ENCODE measurements around the gene SRXN1. TPM values are rescaled to one million over a fixed set of nuclear protein-coding genes. Genes with fewer than 3 reads are reported as not detected.
"Not testable (repeated sequence)": the region's sequence is repeated elsewhere in the genome, so short reads cannot be mapped to it uniquely, and the experiment has no call there.

The SRXN1 gene
- total RNA-seq, 2 experiments from 2014 or later, result 13.3 to 14.1 TPM

- H3K4me1 Mint-ChIP-seq (ENCODE audit: low read depth), result peaks cover 26% of the 10 kb centered on the region
- H3K27ac Mint-ChIP-seq, result no peak overlapping the region
- peaks cover 2% of the 10 kb centered on the region for H3K9me3 Mint-ChIP-seq
- ChIA-PET CTCF (interaction anchor here (1.6 kb wide), 1 partner anchor 88 kb away, joined by 5 read pairs; no protein-coding TSS in a partner anchor), POLR2A (no interaction called here)
- no peak for DNase-seq
- peaks cover 24% of the 10 kb centered on the region for H3K36me3 Mint-ChIP-seq
- intact Hi-C loops (cut with micrococcal nuclease), result loop anchor here (5.0 kb wide), 1 partner anchor 109 kb away; the partner anchor contains the start of gene CSNK2A1
- H3K27me3 Mint-ChIP-seq, result no peaks in the 10 kb centered on the region
- no peak overlapping the region for H3K4me3 Mint-ChIP-seq
These were observed 2.0 kb downstream of the SRXN1 start for GRCh38 chr20:650954-651353.

- CTCF ChIA-PET, result interaction anchor here (1.6 kb wide), 1 partner anchor 89 kb away, joined by 5 read pairs; no protein-coding TSS in a partner anchor
- H3K27me3 Mint-ChIP-seq, result no peaks in the 10 kb centered on the region
- H3K27ac Mint-ChIP-seq, result no peak overlapping the region
- intact Hi-C loops (cut with micrococcal nuclease), result loop anchor here (5.0 kb wide), 1 partner anchor 108 kb away; the partner anchor contains the start of gene CSNK2A1
- H3K9me3 Mint-ChIP-seq, result peaks cover 2% of the 10 kb centered on the region
- no peak overlapping the region for H3K4me3 Mint-ChIP-seq
- POLR2A ChIA-PET, result no interaction called here
- H3K4me1 Mint-ChIP-seq (ENCODE audit: low read depth), result peaks cover 31% of the 10 kb centered on the region
- peaks cover 24% of the 10 kb centered on the region for H3K36me3 Mint-ChIP-seq
- DNase-seq, result no peak
These were observed 2.7 kb downstream of the SRXN1 start for GRCh38 chr20:650281-650680.

GRCh38 chr20:647479-648019, 5.5 kb downstream of the SRXN1 start:
- no peak for DNase-seq
- Mint-ChIP-seq H3K27me3 (peaks cover 11% of the 10 kb centered on the region), H3K4me1 (ENCODE audit: low read depth) (peaks cover 27% of the 10 kb centered on the region), H3K9me3 (peaks cover 2% of the 10 kb centered on the region), H3K36me3 (peaks cover 24% of the 10 kb centered on the region), H3K4me3 (no peak overlapping the region), H3K27ac (no peak overlapping the region)
- ChIA-PET CTCF (interaction anchor here (0.8 to 5.2 kb wide), 5 partner anchors 20 to 85 kb away, joined by 3 to 99 read pairs (median 4); no protein-coding TSS in a partner anchor), POLR2A (no interaction called here)
- intact Hi-C loops (cut with micrococcal nuclease), result loop anchor here (5.0 kb wide), 1 partner anchor 35 kb away; the partner anchor contains the start of gene TCF15

GRCh38 chr20:646868-647233, 6.1 kb downstream of the SRXN1 start:
- POLR2A ChIA-PET, result no interaction called here
- Mint-ChIP-seq H3K9me3 (peaks cover 2% of the 10 kb centered on the region), H3K36me3 (peaks cover 24% of the 10 kb centered on the region), H3K4me1 (ENCODE audit: low read depth) (peaks cover 20% of the 10 kb centered on the region), H3K27ac (no peak overlapping the region), H3K4me3 (no peak overlapping the region), H3K27me3 (peaks cover 11% of the 10 kb centered on the region)
- no peak for DNase-seq
- CTCF ChIA-PET, result interaction anchor here (1.7 to 5.2 kb wide), 5 partner anchors 8 to 84 kb away, joined by 4 to 99 read pairs (median 10); no protein-coding TSS in a partner anchor
- intact Hi-C loops (cut with micrococcal nuclease), result loop anchor here (5.0 kb wide), 1 partner anchor 35 kb away; the partner anchor contains the start of gene TCF15

GRCh38 chr20:646107-646867, 6.7 kb downstream of the SRXN1 start:
- ChIA-PET POLR2A (no interaction called here), CTCF (interaction anchor here (0.6 to 5.2 kb wide), 34 partner anchors 8 to 292 kb away, joined by 3 to 99 read pairs (median 5); partner anchors contain the start of gene CSNK2A1)
- DNase-seq, result no peak
- Mint-ChIP-seq H3K4me1 (ENCODE audit: low read depth) (peaks cover 18% of the 10 kb centered on the region), H3K27ac (no peak overlapping the region), H3K4me3 (no peak overlapping the region), H3K9me3 (peaks cover 2% of the 10 kb centered on the region), H3K27me3 (peaks cover 13% of the 10 kb centered on the region), H3K36me3 (peaks cover 24% of the 10 kb centered on the region)
- intact Hi-C loops (cut with micrococcal nuclease), result loop anchor here (5.0 kb wide), 1 partner anchor 34 kb away; the partner anchor contains the start of gene TCF15

GRCh38 chr20:645318-646106, 7.5 kb downstream of the SRXN1 start:
- peaks cover 2% of the 10 kb centered on the region for H3K9me3 Mint-ChIP-seq
- intact Hi-C loops (cut with micrococcal nuclease), result loop anchor here (1.0 to 5.0 kb wide), 3 partner anchors 33 to 291 kb away; partner anchors contain the start of gene TCF15
- H3K27me3 Mint-ChIP-seq, result peaks cover 13% of the 10 kb centered on the region
- POLR2A ChIA-PET, result interaction anchor here (0.8 kb wide), 1 partner anchor 102 kb away, joined by 4 read pairs; the partner anchor contains the start of gene CSNK2A1
- H3K36me3 Mint-ChIP-seq, result peaks cover 24% of the 10 kb centered on the region
- H3K27ac Mint-ChIP-seq, result no peak overlapping the region
- peak; percentile 83 for DNase-seq
- H3K4me3 Mint-ChIP-seq, result no peak overlapping the region
- CTCF ChIA-PET, result interaction anchor here (0.6 to 5.2 kb wide), 38 partner anchors 8 to 291 kb away, joined by 3 to 99 read pairs (median 5); partner anchors contain the start of gene CSNK2A1
- H3K4me1 Mint-ChIP-seq (ENCODE audit: low read depth), result peaks cover 16% of the 10 kb centered on the region

- no peak for DNase-seq
These were observed 8.2 kb downstream of the SRXN1 start for GRCh38 chr20:644692-645317.

GRCh38 chr20:642398-643174, 10.4 kb downstream of the SRXN1 start:
- ChIA-PET POLR2A (interaction anchor here (1.2 kb wide), 1 partner anchor 99 kb away, joined by 3 read pairs; the partner anchor contains the start of gene CSNK2A1), CTCF (interaction anchor here (1.0 kb wide), 1 partner anchor 10 kb away, joined by 3 read pairs; no protein-coding TSS in a partner anchor)
- Mint-ChIP-seq H3K27ac (no peak overlapping the region), H3K4me3 (no peak overlapping the region), H3K4me1 (ENCODE audit: low read depth) (peaks cover 11% of the 10 kb centered on the region), H3K9me3 (no peaks in the 10 kb centered on the region), H3K27me3 (peaks cover 13% of the 10 kb centered on the region), H3K36me3 (peaks cover 5% of the 10 kb centered on the region)
- intact Hi-C loops (cut with micrococcal nuclease), result no loop called here
- no peak for DNase-seq

More at GRCh38 chr20:644692-645317, 8.2 kb downstream of the SRXN1 start:
- peaks cover 2% of the 10 kb centered on the region for H3K9me3 Mint-ChIP-seq
- H3K27ac Mint-ChIP-seq, result no peak overlapping the region
- CTCF ChIA-PET, result interaction anchor here (0.6 to 5.2 kb wide), 32 partner anchors 7 to 291 kb away, joined by 3 to 99 read pairs (median 5); partner anchors contain the start of gene CSNK2A1
- H3K4me3 Mint-ChIP-seq, result no peak overlapping the region
- intact Hi-C loops (cut with micrococcal nuclease), result loop anchor here (1.0 to 5.0 kb wide), 3 partner anchors 33 to 290 kb away; partner anchors contain the start of gene TCF15
- peaks cover 13% of the 10 kb centered on the region for H3K27me3 Mint-ChIP-seq
- peaks cover 11% of the 10 kb centered on the region for H3K4me1 Mint-ChIP-seq (ENCODE audit: low read depth)
- POLR2A ChIA-PET, result interaction anchor here (0.8 kb wide), 1 partner anchor 101 kb away, joined by 4 read pairs; the partner anchor contains the start of gene CSNK2A1
- peaks cover 19% of the 10 kb centered on the region for H3K36me3 Mint-ChIP-seq

GRCh38 chr20:642013-642397, 11.0 kb downstream of the SRXN1 start:
- intact Hi-C loops (cut with micrococcal nuclease); H3K4me3 Mint-ChIP-seq; H3K36me3 Mint-ChIP-seq; H3K9me3 Mint-ChIP-seq; H3K27ac Mint-ChIP-seq; POLR2A ChIA-PET; DNase-seq: not testable (repeated sequence)
- H3K4me1 Mint-ChIP-seq (ENCODE audit: low read depth), result peaks cover 11% of the 10 kb centered on the region
- H3K27me3 Mint-ChIP-seq, result peaks cover 13% of the 10 kb centered on the region
- CTCF ChIA-PET, result interaction anchor here (1.0 kb wide), 1 partner anchor 10 kb away, joined by 3 read pairs; no protein-coding TSS in a partner anchor

- Mint-ChIP-seq H3K9me3 (no peaks in the 10 kb centered on the region), H3K27me3 (peaks cover 13% of the 10 kb centered on the region), H3K36me3 (no peaks in the 10 kb centered on the region), H3K27ac (no peak overlapping the region), H3K4me3 (no peak overlapping the region), H3K4me1 (ENCODE audit: low read depth) (peaks cover 11% of the 10 kb centered on the region)
- intact Hi-C loops (cut with micrococcal nuclease), result no loop called here
- ChIA-PET POLR2A (no interaction called here), CTCF (no interaction called here)
- DNase-seq, result no peak
These were observed 11.5 kb downstream of the SRXN1 start for GRCh38 chr20:641516-641875.
